GM21526 (cell line): Measurements from ENCODE around the gene DLGAP1.
"Not testable (repeated sequence)": the region's sequence is repeated elsewhere in the genome, so short reads cannot be mapped to it uniquely, and the experiment has no call there.

ENCODE experiments used
- ATAC-seq: cut with Tn5 transposase; IDR thresholded peaks from one replicate; pipeline ENCODE4 v1.9.1; 2021; ENCODE audit warnings: moderate library complexity; ENCODE audit not compliant: unreplicated experiment, low FRiP score

The DLGAP1 gene

GRCh38 chr18:3713708-3714107 lies 741.4 kb downstream of the DLGAP1 start:
- no peak for ATAC-seq

DNA sequence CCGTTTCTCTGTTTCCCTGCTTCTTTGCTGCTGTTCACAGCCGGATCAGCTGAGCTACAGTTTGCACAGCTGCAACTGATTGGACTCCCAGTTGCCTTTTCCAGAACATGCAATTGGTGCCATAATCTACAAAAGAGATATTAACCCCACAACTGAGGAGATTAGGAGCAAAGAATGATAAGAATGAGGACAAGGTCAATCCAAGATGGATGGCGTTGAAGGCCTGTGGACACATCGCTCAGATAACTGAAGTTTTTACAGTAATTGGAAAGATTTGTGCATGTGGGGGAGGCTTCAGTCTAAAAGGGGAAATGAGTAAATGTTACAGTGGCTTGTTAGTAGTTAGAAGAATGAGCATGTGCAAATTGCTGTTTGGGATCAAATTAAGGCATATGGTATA lies 741.9 kb downstream of the DLGAP1 start:
- ATAC-seq: no peak

DNA sequence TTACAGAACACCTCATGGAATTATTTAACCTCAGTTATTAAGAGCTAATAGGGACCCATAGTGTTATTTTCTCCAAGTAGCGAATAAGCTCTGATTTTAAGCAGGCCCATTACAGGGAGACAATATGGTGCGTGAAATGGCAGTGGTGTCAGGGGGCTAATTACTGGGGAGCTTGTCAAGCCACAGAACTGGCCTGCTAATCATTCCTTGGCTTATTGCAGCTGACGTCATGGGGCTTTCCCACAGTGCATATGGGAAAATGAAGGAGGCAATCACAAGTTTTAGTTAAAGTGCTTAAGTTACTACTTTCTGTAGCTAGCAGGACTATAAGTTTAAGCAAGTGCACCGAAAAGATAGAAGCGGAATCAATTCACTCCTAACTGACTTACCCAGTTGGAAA lies 742.6 kb downstream of the DLGAP1 start:
- no peak for ATAC-seq

- no peak for ATAC-seq
Measured at GRCh38 chr18:3710712-3711301, 744.3 kb downstream of the DLGAP1 start.

DNA sequence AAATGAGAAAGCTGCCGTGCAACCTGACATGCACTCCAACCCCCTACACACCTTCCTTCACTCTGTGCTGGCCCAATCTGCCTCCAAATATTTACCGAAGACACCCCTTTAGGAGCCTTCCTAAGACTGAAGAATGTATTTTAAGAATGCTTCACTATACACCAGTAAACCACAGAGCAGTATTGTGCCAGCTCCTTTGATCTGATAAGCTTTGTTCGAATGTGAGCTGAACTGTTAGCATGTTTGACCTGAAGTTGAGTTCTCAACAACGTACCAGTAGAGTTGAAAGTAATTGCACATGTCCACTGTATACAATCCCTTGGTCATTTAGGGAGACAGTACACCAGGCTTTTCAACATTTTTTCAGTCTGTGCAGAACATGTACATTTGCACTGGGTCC lies 745.9 kb downstream of the DLGAP1 start:
- ATAC-seq: no peak

- ATAC-seq: no peak
Measured at GRCh38 chr18:3706279-3707097, 748.6 kb downstream of the DLGAP1 start.

DNA sequence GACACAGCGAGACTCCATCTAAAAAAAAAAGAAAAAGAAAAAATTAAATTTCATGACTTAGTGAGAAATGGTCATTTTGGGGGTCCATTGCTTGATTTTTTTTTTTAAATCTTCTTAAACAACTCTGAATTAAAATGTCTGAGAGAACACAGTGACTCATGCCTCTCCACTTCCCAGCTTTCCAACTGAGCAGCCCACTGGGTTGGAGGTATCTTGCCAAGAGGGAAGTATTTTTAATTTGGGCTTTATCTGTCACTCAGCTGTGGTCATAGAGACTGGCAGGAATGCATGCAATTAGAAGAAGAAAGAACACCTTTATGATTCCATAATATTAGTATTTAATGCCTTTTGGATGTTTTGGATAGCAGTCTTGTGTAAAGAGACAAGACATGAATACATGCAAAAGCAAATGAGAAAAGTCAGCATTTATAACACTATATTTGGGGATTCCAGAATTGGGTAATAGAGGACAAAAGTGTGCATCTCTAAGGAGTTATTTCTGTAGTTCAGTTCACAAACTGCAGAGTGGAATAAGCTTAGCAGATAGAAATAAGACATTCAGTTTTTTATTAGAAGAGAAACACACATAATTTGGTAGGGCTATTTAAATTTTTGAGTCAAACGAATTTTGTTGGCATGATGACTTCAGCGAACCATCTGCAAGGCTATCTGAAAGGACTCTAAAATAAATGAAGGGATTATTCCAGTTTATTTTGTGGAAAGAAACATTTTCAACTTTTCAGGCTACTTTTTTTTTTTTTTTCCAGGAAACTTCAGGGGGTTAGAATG lies 750.4 kb downstream of the DLGAP1 start:
- ATAC-seq: no peak

DNA sequence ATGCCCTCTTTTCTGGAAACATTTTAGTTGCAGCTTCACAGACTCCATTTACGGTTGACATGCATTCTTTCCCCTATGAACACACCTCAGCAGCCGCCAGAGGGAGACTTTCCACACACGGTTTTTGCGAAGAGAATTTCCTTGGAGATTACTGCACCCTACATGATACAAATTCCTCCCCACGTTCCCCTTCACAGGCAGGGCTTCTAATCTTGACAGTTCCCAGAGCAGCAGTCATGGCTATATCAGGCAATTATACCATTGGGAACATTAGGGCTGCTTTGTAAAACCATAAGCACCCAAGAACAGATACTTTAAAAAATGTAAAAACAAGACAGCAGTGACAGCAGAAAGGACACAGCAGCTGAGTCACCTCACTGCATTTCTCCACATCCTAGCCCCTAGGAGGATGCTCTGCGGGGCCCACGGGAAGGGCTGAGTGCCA lies 751.4 kb downstream of the DLGAP1 start:
- no peak for ATAC-seq

GRCh38 chr18:3699707-3700567 lies 755.2 kb downstream of the DLGAP1 start:
- not testable (repeated sequence) for ATAC-seq

- not testable (repeated sequence) for ATAC-seq
Measured at GRCh38 chr18:3694030-3694778, 760.9 kb downstream of the DLGAP1 start.

GRCh38 chr18:3693410-3693809 lies 761.7 kb downstream of the DLGAP1 start:
- no peak for ATAC-seq

- no peak for ATAC-seq
Measured at GRCh38 chr18:3692691-3693090, 762.4 kb downstream of the DLGAP1 start.

DNA sequence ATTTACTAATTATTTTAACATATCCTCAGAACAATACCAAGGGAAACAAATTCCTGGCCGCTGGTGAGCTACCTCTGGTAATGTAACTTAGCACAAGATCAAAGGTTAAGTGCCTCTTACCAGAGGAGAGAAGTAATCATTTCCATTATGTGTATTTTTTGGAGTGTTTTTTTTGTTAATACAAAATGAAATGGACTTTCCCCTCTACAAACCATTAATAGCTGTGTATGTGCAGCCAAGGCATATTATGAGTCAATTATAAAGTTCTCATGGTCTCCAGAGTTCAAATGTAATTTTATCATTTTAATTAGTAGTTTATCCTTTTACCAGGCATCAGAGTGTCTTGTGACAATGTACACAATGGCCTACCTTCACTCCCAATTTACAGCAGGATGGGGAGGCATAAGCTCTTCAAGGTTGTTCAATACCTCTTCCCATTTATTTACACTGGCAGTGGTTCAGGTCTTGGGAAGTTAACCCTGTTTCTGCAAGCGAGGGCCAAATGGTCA lies 762.9 kb downstream of the DLGAP1 start:
- ATAC-seq: no peak

DNA sequence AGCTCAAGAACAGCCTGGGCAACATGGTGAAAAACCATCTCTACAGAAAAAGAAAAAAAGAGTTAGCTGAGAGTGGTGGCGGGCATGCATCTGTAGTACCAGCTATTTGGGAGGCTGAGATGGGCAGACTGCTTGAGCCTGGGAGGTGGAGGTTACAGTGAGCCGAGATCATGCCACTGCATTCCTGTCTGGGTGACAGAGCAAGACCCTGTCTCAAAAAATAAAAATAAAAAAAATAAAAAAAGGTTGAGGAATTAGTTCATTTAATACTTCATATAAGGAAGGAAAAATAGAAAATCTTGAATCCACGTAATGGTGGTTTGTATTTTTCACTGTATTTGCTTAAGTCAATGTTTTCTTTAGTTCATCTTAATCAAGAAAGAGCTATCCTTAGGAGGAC lies 763.4 kb downstream of the DLGAP1 start:
- ATAC-seq: no peak

- no peak for ATAC-seq
Measured at GRCh38 chr18:3690764-3691066, 764.4 kb downstream of the DLGAP1 start.

DNA sequence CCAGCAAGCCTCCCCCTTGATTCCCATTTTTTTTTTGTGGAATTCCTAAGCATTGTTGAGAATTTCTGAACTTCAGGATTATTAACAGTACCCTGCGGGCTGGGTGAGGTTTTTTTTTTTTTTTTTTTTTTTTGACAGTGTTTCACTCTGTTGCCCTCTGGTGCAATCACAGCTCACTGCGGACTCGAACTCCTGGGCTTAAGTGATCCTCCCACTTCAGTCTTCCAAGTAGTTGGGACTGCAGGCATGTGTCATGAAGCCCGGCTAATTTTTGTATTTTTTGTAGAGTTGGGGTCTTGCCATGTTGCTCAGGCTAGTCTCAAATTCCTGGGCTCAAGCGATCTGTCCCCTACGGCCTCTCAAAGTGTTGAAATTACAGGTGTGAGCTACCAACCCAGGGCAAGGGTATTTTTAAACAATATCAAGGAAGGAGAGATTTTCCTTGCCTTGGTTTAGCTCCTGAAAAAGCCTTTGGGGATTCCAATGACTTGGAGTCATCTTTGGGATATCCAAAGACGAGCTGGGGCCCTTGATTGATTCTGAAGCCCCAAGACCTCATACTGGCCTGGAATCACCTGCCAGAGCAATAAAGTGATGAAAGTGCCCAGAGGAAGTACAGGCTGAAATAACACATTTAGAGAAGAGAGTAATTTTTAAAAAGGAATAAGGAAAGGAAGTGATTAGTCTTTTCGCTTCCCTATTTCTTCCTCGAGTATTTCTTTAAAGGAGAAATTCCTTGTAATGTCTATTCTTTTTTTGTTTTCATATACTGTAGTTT lies 764.9 kb downstream of the DLGAP1 start:
- ATAC-seq: no peak

DNA sequence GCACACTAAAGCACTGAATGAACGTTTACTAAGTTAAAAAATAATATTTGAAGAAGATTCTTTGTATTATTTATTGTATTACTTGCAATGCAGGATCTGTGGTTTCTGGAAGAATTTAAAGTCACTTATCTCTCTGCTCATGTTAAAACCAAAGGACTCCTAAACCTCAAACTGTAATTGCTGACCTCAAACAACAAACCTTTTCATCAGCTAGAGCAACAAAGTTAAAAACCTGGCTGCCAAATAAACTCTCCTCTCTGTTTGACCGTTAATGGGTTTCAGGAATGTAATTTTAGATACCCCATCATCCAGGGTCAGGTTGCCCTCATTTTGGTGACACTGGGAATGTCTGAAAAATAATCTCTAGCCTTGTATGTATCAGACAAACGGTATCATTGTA lies 766.0 kb downstream of the DLGAP1 start:
- ATAC-seq: no peak

DNA sequence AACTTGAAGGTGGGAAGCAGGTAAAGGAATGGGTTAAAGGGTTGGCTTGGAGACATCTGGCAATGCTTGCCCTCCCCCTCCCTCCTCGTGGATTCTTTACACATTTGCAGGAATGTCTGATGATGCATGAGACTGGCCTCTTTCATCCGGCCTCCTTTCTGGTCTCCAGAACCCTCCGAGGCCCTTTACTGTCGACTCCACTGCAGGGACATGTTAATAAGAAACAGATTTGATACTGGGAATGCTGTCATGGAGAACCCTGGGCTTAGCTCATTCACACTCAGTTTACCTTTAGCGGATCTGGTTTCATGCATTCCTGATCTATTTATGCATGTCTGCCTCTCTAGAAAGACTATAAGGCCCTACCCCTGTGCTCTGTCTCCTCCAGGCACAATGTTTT lies 766.4 kb downstream of the DLGAP1 start:
- ATAC-seq: no peak

DNA sequence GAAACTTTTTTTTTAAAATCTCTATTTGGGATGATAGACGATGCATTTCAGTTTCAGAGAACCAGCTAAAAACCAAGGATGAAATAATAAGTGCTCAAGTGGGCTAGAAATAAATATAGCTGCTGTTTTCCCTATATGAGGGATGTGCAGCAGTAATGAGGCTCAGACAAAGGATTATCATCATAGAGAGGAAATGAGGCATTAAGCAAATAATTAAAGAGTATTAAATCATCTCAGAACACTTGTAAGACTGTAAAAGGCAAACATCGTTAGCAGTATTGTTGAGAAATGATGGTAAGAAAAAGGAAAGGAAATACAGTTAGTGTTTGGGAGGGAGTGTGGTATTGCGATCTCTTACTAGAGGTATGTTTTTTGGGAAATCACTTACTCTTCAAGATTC lies 771.6 kb downstream of the DLGAP1 start:
- ATAC-seq: no peak
